ENCODE data around the gene DCUN1D3.

GRCh38 chr16:20937736-20938135 lies 37.6 kb upstream of the DCUN1D3 start:
- TF ChIP-seq CTCF (IDR thresholded peaks at IDR 0.05; ENCODE audit: poor library complexity) (no peak), EZH2 (IDR thresholded peaks at IDR 0.05; ENCODE audit: borderline replicate concordance) (no peak), EZH2phosphoT487 (IDR thresholded peaks at IDR 0.05; ENCODE audit: low read depth, severe bottlenecking, unreplicated experiment) (no peak)

All from hepatocyte (in vitro differentiated cells).